Right atrium auricular region (tissue), 2 donors: Measurements from ENCODE around the gene NAP1L4. TPM values are rescaled to one million over a fixed set of nuclear protein-coding genes. Genes with fewer than 3 reads are reported as not detected.
"Not testable (repeated sequence)": the region's sequence is repeated elsewhere in the genome, so short reads cannot be mapped to it uniquely, and the experiment has no call there.

Experiments
- DNase-seq: peaks from one replicate; pipeline ENCODE4 v3.0.0-alpha.2; 2019; ENCODE audit warnings: low spot score
- H3K27ac ChIP-seq, 2 donors: fragments of 200-600 bp; sonication (generic); 1 replicate in 1 of 2; 2 replicates in 1 of 2; pipeline ENCODE4 v1.5.1; 2016 to 2019
- H3K27me3 ChIP-seq, 2 donors: fragments of 200-600 bp; sonication (generic); one replicate each; pipeline versions ENCODE4 v1.5.1 to v1.6.0; 2017 to 2019
- H3K36me3 ChIP-seq: fragments of 200-600 bp; sonication (generic); one replicate; pipeline ENCODE4 v1.5.1; 2016
- H3K4me1 ChIP-seq, 2 donors: fragments of 200-600 bp; sonication (generic); one replicate each; pipeline versions ENCODE4 v1.5.1 to v1.6.0; 2017 to 2019
- H3K4me3 ChIP-seq, 2 donors: fragments of 200-600 bp; sonication (generic); 1 replicate in 1 of 2; 2 replicates in 1 of 2; pipeline ENCODE4 v1.5.1; 2017 to 2019; ENCODE audit warnings: mild to moderate bottlenecking in 1 of 2, moderate library complexity in 1 of 2
- H3K9me3 ChIP-seq, 2 donors: fragments of 200-600 bp; sonication (generic); one replicate each; pipeline ENCODE4 v1.5.1; 2019
- total RNA-seq, 2 donors: library from RNA; depleted of rRNA; stranded (reverse); fragments of >200 nt; gene quantifications; one replicate each; pipeline ENCODE4 v1.1.0, GENCODE V29; 2016
- TF ChIP-seq, protein P1 (sequence below), 2 donors: fragments of 200-600 bp; sonication (generic); IDR thresholded peaks; one replicate each; pipeline ENCODE4 v1.5.1; 2019; ENCODE audit warnings: antibody characterized with exemption in 2 of 2

NAP1L4 gene
- total RNA-seq, 2 donors from 2014 or later, result 79.2 to 128 TPM

DNA sequence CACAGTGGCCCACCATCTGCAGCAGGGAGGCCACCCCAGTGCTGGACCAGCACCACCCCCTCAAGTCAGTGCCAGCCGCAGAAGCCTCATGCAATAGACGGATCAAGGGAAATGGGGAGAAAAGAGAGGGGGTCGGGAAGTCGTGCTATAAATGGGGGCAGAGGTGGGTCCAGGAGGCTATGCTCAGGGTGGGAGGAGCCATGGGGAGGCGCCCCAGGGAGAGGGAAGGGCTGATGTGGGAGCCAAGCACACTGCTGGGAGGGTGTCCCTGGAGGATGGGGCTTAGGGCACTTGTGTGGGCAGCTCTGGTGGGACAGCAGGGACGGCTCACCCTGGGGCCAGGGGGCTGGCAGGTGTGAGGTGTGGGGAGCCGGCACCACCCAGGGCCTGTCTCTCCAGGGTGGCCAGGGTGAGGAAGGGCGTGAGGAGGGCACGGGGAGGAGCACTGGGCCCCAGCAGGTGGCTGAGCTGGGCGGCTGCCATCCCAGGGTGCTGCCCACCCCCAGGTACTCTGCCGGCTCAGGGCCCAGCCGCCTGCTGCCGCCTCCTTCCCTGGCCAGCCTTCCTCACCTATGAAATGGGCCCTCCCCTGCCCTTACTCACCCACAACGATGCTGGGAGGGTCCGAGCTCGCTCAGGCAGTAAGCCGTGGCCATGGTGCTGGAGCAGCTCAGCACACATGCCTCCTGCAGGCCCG lies 80.9 kb downstream of the NAP1L4 start:
- H3K36me3 ChIP-seq, result no peaks in the 10 kb centered on the region
- no peak for DNase-seq

DNA sequence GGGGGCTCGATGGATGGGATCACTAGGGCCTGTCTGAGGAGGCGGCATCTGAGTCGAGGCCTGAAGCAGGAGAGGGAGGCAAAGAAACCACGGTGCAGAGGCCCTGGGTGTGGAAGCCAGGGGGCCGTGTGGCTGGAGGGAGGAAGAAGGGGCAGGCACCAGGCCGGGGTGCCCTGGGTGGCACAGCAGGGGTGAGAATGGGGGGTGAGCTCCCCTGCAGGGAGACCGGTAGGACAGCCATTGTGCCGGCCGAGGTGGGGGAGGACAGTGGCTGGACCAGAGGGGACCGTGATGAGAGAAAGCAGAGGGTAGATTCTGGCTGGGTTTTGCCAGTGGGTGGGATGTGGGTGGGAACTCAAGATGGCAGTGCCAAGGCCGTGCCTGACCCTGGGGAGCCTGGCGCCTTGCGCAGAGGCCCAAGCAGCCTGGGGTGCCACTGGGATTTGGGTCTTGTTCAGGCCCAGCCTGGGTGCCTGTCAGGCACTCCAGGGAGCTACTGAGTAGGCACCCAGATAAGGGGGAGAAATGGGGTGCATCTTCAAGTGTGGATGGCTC lies 81.7 kb downstream of the NAP1L4 start:
- Histone ChIP-seq H3K27ac (no peak overlapping the region), H3K27me3 (no peaks in the 10 kb centered on the region), H3K36me3 (no peaks in the 10 kb centered on the region), H3K4me1 (peaks cover 0 to 47% of the 10 kb centered on the region in 2 donors), H3K9me3 (no peaks in the 10 kb centered on the region), H3K4me3 (no peak overlapping the region)
- TF ChIP-seq, protein P1, sequence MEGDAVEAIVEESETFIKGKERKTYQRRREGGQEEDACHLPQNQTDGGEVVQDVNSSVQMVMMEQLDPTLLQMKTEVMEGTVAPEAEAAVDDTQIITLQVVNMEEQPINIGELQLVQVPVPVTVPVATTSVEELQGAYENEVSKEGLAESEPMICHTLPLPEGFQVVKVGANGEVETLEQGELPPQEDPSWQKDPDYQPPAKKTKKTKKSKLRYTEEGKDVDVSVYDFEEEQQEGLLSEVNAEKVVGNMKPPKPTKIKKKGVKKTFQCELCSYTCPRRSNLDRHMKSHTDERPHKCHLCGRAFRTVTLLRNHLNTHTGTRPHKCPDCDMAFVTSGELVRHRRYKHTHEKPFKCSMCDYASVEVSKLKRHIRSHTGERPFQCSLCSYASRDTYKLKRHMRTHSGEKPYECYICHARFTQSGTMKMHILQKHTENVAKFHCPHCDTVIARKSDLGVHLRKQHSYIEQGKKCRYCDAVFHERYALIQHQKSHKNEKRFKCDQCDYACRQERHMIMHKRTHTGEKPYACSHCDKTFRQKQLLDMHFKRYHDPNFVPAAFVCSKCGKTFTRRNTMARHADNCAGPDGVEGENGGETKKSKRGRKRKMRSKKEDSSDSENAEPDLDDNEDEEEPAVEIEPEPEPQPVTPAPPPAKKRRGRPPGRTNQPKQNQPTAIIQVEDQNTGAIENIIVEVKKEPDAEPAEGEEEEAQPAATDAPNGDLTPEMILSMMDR (IDR thresholded peaks at IDR 0.05), result no peak
- DNase-seq, result no peak

More for the DNA sequence above, 80.9 kb downstream of the NAP1L4 start:
- no peaks in the 10 kb centered on the region for H3K9me3 ChIP-seq
- no peak overlapping the region for H3K4me3 ChIP-seq
- no peak overlapping the region for H3K27ac ChIP-seq
- peaks cover 0 to 55% of the 10 kb centered on the region in 2 donors for H3K4me1 ChIP-seq
- H3K27me3 ChIP-seq, result no peaks in the 10 kb centered on the region
- TF ChIP-seq, protein P1 (IDR thresholded peaks at IDR 0.05), result no peak

DNA sequence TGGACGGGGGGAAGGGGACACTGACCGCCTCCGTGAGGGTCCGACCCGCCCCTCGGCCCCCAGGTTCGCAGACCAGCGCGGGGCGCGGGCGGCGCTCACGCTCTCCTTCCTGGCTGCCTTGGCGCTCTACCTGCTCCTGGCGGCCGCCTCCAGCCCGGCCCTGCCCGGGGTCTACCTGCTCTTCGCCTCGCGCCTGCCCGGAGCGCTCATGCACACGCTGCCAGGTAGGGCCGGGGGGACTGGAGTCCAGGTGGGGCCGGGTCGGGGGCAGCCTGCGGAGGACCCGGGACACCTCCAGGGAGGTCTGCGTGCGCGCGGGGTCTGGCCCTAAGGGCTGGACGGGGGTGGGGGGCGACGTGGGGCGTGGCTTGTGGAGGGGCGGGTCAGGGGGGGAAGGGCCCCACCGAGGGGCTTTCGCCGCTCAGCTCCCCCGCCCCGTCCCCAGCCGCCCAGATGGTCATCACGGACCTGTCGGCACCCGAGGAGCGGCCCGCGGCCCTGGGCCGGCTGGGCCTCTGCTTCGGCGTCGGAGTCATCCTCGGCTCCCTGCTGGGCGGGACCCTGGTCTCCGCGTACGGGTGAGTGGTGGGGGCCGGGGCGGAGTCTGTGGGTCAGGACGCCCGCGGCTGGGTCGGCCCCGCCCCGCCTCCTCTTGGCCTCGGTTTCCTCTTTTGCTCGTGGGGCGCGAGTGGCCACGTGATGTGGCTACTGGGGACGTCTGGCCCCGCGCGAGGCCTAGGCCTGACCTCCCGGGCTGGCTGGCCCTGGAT lies 82.8 kb downstream of the NAP1L4 start:
- no peak overlapping the region for H3K27ac ChIP-seq
- H3K9me3 ChIP-seq, result no peaks in the 10 kb centered on the region
- H3K4me1 ChIP-seq, result peaks cover 0 to 37% of the 10 kb centered on the region in 2 donors
- no peaks in the 10 kb centered on the region for H3K27me3 ChIP-seq
- no peak overlapping the region for H3K4me3 ChIP-seq
- DNase-seq, result no peak
- TF ChIP-seq, protein P1 (IDR thresholded peaks at IDR 0.05), result no peak
- H3K36me3 ChIP-seq, result no peaks in the 10 kb centered on the region

DNA sequence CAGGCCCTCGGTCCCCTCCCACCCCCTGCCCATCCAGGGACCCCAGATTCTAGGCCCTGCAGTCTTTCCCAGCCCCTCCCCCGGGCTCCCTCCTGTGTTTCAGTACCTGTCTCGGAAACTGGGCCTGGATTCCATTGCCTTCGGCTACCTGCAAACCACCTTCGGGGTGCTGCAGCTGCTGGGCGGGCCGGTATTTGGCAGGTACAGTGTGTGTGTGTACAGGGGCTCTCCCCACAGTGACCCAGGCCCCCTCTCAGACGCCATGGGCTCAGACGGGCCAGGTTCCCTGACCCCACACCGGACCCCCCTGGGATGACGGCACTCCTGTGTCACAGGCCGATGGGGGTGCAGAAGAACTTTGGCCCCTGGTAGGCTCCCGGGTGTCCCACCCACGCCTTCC lies 84.0 kb downstream of the NAP1L4 start:
- Histone ChIP-seq H3K27me3 (no peaks in the 10 kb centered on the region), H3K36me3 (no peaks in the 10 kb centered on the region), H3K4me1 (peaks cover 0 to 39% of the 10 kb centered on the region in 2 donors), H3K9me3 (no peaks in the 10 kb centered on the region), H3K27ac (no peak overlapping the region), H3K4me3 (no peak overlapping the region)
- DNase-seq, result no peak
- TF ChIP-seq, protein P1 (IDR thresholded peaks at IDR 0.05), result no peak

DNA sequence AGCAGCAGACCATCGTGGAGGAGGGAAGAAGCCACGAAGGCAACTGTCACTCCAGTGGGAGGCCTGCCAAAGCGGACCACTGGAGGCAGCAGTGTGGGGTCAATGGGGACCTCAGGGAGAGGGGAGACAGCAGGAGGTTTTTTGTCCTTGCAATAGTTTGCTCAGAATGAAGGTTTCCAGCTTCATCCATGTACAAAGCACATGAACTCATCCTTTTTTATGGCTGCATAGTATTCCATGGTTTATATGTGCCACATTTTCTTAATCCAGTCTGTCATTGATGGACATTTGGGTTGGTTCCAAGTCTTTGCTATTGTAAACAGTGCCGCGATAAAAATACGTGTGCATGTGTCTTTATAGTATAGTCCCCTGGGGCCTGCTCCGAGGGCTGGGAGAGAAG lies 86.8 kb downstream of the NAP1L4 start:
- peaks cover 0 to 44% of the 10 kb centered on the region in 2 donors for H3K4me1 ChIP-seq
- not testable (repeated sequence) for H3K4me3 ChIP-seq, H3K27ac ChIP-seq, DNase-seq, H3K36me3 ChIP-seq, H3K27me3 ChIP-seq, H3K9me3 ChIP-seq
